GM23338 (cell line): Measurements from ENCODE around the gene SYNE2. TPM values are rescaled to one million over a fixed set of nuclear protein-coding genes. Genes with fewer than 3 reads are reported as not detected.

Source experiments
- ATAC-seq: fragments of 200-7000 bp; cut with Tn5 transposase; 3 replicates; pipeline ENCODE4 v1.9.1; 2020
- DNase-seq: peaks from one replicate; pipeline ENCODE4 v3.0.0-alpha.2; 2015; ENCODE audit warnings: low spot score
- H2AFZ ChIP-seq: fragments of 200-600 bp; sonication (generic); 2 replicates; pipeline ENCODE4 v1.8.0; 2016; ENCODE audit warnings: antibody characterized with exemption, mild to moderate bottlenecking, moderate library complexity
- H3F3A ChIP-seq: fragments of 200-600 bp; sonication (generic); replicated peaks from 2 replicates; pipeline ENCODE4 v1.8.0; 2017; ENCODE audit warnings: antibody characterized with exemption, mixed run types, low read depth
- H3K27ac ChIP-seq: fragments of 200-600 bp; sonication (generic); 2 replicates; pipeline ENCODE4 v1.6.1; 2016; ENCODE audit warnings: low read depth
- H3K27me3 ChIP-seq: fragments of 200-600 bp; sonication (generic); 2 replicates; pipeline ENCODE4 v1.8.0; 2016; ENCODE audit warnings: mild to moderate bottlenecking, mixed run types, moderate library complexity; ENCODE audit not compliant: insufficient read depth
- H3K36me3 ChIP-seq: fragments of 200-600 bp; sonication (generic); 2 replicates; pipeline ENCODE4 v1.8.0; 2016; ENCODE audit warnings: mild to moderate bottlenecking; ENCODE audit not compliant: insufficient read depth
- H3K4me1 ChIP-seq: fragments of 200-600 bp; sonication (generic); 2 replicates; pipeline ENCODE4 v1.8.0; 2016; ENCODE audit warnings: mild to moderate bottlenecking, moderate library complexity; ENCODE audit not compliant: insufficient read depth
- H3K4me2 ChIP-seq: fragments of 200-600 bp; sonication (generic); 2 replicates; pipeline ENCODE4 v1.7.1; 2017; ENCODE audit warnings: mixed run types
- H3K4me3 ChIP-seq: fragments of 200-600 bp; sonication (generic); 2 replicates; pipeline ENCODE4 v1.6.1; 2016; ENCODE audit warnings: mixed run types
- H3K79me2 ChIP-seq: fragments of 200-600 bp; sonication (generic); replicated peaks from 2 replicates; pipeline ENCODE4 v1.8.0; 2017; ENCODE audit warnings: mild to moderate bottlenecking; ENCODE audit not compliant: insufficient read depth
- H3K9me2 ChIP-seq: fragments of 200-600 bp; sonication (generic); 2 replicates; pipeline ENCODE4 v1.8.0; 2017; ENCODE audit not compliant: insufficient read depth
- H4K20me1 ChIP-seq: fragments of 200-600 bp; sonication (generic); replicated peaks from 2 replicates; pipeline ENCODE4 v1.8.0; 2017; ENCODE audit warnings: mild to moderate bottlenecking; ENCODE audit not compliant: insufficient read depth
- H3K27ac Mint-ChIP-seq: 2 replicates; pipeline ENCODE4 v1.8.0; 2020; ENCODE audit warnings: inconsistent platforms, mild to moderate bottlenecking, moderate library complexity, mixed read lengths
- H3K27me3 Mint-ChIP-seq: 3 replicates; pipeline ENCODE4 v1.8.0; 2022; ENCODE audit warnings: low read depth, mild to moderate bottlenecking, moderate library complexity, mixed read lengths, inconsistent platforms; ENCODE audit not compliant: insufficient read depth, poor library complexity
- H3K36me3 Mint-ChIP-seq: 3 replicates; pipeline ENCODE4 v1.8.0; 2021; ENCODE audit warnings: low read depth, mild to moderate bottlenecking, inconsistent platforms, moderate library complexity, mixed read lengths
- H3K4me1 Mint-ChIP-seq: 3 replicates; pipeline ENCODE4 v1.8.0; 2020; ENCODE audit warnings: mild to moderate bottlenecking, inconsistent platforms, mixed read lengths
- H3K4me3 Mint-ChIP-seq: 3 replicates; pipeline ENCODE4 v1.8.0; 2021; ENCODE audit warnings: moderate library complexity, mild to moderate bottlenecking, inconsistent platforms, mixed read lengths
- H3K9me3 Mint-ChIP-seq: 3 replicates; pipeline ENCODE4 v1.8.0; 2020; ENCODE audit warnings: moderate library complexity, mild to moderate bottlenecking, inconsistent platforms, mixed read lengths
- CREB1 ChIP-seq: fragments of 250-450 bp; sonication (Bioruptor Pico); IDR thresholded peaks from 2 replicates; pipeline ENCODE4 v1.5.0; 2020; ENCODE audit warnings: low read depth, mild to moderate bottlenecking, moderate library complexity
- EZH2 ChIP-seq: fragments of 200-600 bp; sonication (generic); IDR thresholded peaks from one replicate; pipeline ENCODE4 v1.8.0; 2017; ENCODE audit warnings: antibody characterized with exemption, mild to moderate bottlenecking, low read depth; ENCODE audit not compliant: unreplicated experiment
- EZH2phosphoT487 ChIP-seq: fragments of 200-600 bp; sonication (generic); IDR thresholded peaks from one replicate; pipeline ENCODE4 v1.8.1; 2018; ENCODE audit warnings: antibody characterized with exemption; ENCODE audit not compliant: unreplicated experiment
- JUNB ChIP-seq: IDR thresholded peaks from one replicate; pipeline ENCODE4 v1.6.1; 2016; ENCODE audit warnings: antibody characterized with exemption; ENCODE audit not compliant: unreplicated experiment
- NANOG ChIP-seq: IDR thresholded peaks from 2 replicates; pipeline ENCODE4 v1.6.1; 2016; ENCODE audit warnings: antibody characterized with exemption, borderline replicate concordance
- POLR2AphosphoS5 ChIP-seq: IDR thresholded peaks from 2 replicates; pipeline ENCODE4 v1.6.1; 2016; ENCODE audit warnings: antibody characterized with exemption, low read depth
- STAT1 ChIP-seq: IDR thresholded peaks from one replicate; pipeline ENCODE4 v1.6.1; 2016; ENCODE audit warnings: antibody characterized with exemption; ENCODE audit not compliant: unreplicated experiment
- ZNF114 ChIP-seq: fragments of 250-450 bp; sonication (Bioruptor Pico); IDR thresholded peaks from 2 replicates; pipeline ENCODE4 v1.5.0; 2020; ENCODE audit warnings: mild to moderate bottlenecking, moderate library complexity
- ZNF331 ChIP-seq: fragments of 250-450 bp; sonication (Bioruptor Pico); IDR thresholded peaks from 2 replicates; pipeline ENCODE4 v1.5.0; 2020; ENCODE audit warnings: low read depth, mild to moderate bottlenecking, moderate library complexity
- polyA plus RNA-seq: library from polyadenylated mRNA; unstranded; fragments of >200 nt; fragmentation: Nextera tagmentation; extraction: Ambion mirVana; gene quantifications from 2 replicates; pipeline ENCODE4 v1.2.1, GENCODE V29; 2016
- total RNA-seq: library from RNA; depleted of rRNA; stranded (reverse); fragments of >200 nt; shearing (Covaris generic); gene quantifications from 2 replicates; pipeline ENCODE4 v1.2.3, GENCODE V29; 2014
- TF ChIP-seq, protein P1 (sequence below): IDR thresholded peaks from one replicate; pipeline ENCODE4 v1.6.1; 2018; ENCODE audit warnings: antibody characterized with exemption; ENCODE audit not compliant: unreplicated experiment
- TF ChIP-seq, protein P2 (sequence below), 2 experiments: fragments of 200-600 bp in 1 of 2; sonication (generic) in 1 of 2; conservative IDR thresholded peaks; 2 replicates each; pipeline versions ENCODE4 v1.5.1 to v1.6.1; 2016 to 2017; ENCODE audit warnings: antibody characterized with exemption in 2 of 2, low read depth in 2 of 2, mild to moderate bottlenecking in 2 of 2, moderate library complexity in 1 of 2
- TF ChIP-seq, protein P3 (sequence below): IDR thresholded peaks from 2 replicates; pipeline ENCODE4 v1.6.1; 2016; ENCODE audit warnings: antibody characterized with exemption

The SYNE2 gene
- total and polyA plus RNA-seq, 2 experiments from 2014 or later: 34.3 to 86.5 TPM

DNA sequence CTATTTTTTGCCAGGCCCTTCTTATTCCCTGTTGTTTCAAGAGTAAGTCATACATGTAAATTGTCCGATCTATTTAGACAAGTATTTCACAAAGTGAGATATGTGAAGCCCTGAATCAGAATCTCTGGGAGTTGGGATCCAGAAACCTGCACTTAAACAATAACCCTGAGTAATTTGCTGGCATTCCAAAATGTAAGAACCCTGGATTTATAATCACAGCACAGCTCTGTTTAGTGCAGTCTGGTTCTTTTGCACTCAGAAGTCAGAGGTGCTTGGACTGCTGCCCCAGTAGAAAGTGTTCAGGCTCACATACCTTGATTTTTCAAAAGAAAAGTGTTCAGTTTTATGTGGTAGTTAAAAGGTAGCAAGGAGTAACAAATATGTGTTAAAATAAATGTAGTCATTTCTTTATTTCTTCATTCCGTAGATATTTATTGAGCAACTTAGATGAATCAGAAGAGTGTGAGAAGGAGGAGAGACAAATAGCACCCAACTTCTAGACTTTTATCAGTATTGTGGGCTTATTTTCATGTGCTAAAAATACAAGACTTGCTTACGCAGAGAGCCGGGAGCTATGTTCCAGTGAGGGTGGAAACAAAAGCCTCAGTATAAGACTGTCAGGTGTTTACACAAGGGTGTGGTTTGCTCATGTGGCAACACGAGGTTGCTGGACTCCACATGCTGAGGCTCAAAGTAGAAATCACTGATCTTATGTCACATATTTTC, 70.1 kb downstream of the SYNE2 start:
- TF ChIP-seq ZNF331 (CRISPR knock-in tag) (no peak), POLR2AphosphoS5 (no peak), CREB1 (CRISPR knock-in tag) (no peak), JUNB (no peak)
- TF ChIP-seq, protein P1, sequence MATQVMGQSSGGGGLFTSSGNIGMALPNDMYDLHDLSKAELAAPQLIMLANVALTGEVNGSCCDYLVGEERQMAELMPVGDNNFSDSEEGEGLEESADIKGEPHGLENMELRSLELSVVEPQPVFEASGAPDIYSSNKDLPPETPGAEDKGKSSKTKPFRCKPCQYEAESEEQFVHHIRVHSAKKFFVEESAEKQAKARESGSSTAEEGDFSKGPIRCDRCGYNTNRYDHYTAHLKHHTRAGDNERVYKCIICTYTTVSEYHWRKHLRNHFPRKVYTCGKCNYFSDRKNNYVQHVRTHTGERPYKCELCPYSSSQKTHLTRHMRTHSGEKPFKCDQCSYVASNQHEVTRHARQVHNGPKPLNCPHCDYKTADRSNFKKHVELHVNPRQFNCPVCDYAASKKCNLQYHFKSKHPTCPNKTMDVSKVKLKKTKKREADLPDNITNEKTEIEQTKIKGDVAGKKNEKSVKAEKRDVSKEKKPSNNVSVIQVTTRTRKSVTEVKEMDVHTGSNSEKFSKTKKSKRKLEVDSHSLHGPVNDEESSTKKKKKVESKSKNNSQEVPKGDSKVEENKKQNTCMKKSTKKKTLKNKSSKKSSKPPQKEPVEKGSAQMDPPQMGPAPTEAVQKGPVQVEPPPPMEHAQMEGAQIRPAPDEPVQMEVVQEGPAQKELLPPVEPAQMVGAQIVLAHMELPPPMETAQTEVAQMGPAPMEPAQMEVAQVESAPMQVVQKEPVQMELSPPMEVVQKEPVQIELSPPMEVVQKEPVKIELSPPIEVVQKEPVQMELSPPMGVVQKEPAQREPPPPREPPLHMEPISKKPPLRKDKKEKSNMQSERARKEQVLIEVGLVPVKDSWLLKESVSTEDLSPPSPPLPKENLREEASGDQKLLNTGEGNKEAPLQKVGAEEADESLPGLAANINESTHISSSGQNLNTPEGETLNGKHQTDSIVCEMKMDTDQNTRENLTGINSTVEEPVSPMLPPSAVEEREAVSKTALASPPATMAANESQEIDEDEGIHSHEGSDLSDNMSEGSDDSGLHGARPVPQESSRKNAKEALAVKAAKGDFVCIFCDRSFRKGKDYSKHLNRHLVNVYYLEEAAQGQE: no peak
- DNase-seq (no peak), ATAC-seq (no peak)
- no peak overlapping the region for H3K4me3 Mint-ChIP-seq
- H3K9me3 Mint-ChIP-seq: no peaks in the 10 kb centered on the region; the same call in 2 of the 3 replicates
- H3K27me3 Mint-ChIP-seq: peaks cover under 1% of the 10 kb centered on the region
- H3K27ac Mint-ChIP-seq: no peak overlapping the region
- Histone ChIP-seq H4K20me1 (no peaks in the 10 kb centered on the region), H2AFZ (no peak overlapping the region), H3K79me2 (no peaks in the 10 kb centered on the region), H3K4me3 (no peak overlapping the region), H3K27ac (no peak overlapping the region; the same call in 1 of the 2 replicates), H3K27me3 (no peaks in the 10 kb centered on the region), H3K4me2 (no peak overlapping the region), H3K9me2 (no peaks in the 10 kb centered on the region), H3K36me3 (no peaks in the 10 kb centered on the region), H3F3A (no peaks in the 10 kb centered on the region), H3K4me1 (no peaks in the 10 kb centered on the region)
- H3K4me1 Mint-ChIP-seq: peaks cover 1% of the 10 kb centered on the region; the same call in 1 of the 3 replicates
- H3K36me3 Mint-ChIP-seq: peaks cover 12% of the 10 kb centered on the region

DNA sequence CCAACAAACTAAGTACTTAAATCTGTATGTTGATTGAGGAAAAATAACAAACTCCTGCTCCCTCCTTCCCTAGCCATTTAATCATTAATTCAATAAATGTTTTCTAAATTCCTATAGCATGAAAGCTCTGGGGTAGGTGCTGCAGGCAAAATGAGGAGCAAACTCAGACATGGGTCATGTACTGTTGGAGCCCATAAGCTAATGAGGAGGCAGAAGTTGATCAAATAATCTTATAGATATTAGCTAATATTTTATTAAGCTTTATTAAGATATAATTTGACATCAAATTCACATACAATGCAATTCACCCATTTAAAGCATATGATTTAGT, 70.6 kb downstream of the SYNE2 start:
- ATAC-seq (no peak), DNase-seq (no peak)
- Histone ChIP-seq H3K27ac (no peak overlapping the region; the same call in 1 of the 2 replicates), H3K27me3 (no peaks in the 10 kb centered on the region), H3F3A (no peaks in the 10 kb centered on the region), H3K4me2 (no peak overlapping the region), H3K36me3 (no peaks in the 10 kb centered on the region), H2AFZ (no peak overlapping the region), H4K20me1 (no peaks in the 10 kb centered on the region), H3K9me2 (no peaks in the 10 kb centered on the region), H3K79me2 (no peaks in the 10 kb centered on the region), H3K4me3 (no peak overlapping the region), H3K4me1 (no peaks in the 10 kb centered on the region)
- H3K27ac Mint-ChIP-seq: no peak overlapping the region
- peaks cover 7% of the 10 kb centered on the region; the same call in 2 of the 3 replicates for H3K4me1 Mint-ChIP-seq
- TF ChIP-seq POLR2AphosphoS5 (no peak), CREB1 (CRISPR knock-in tag) (no peak), STAT1 (no peak), NANOG (no peak), EZH2phosphoT487 (no peak), ZNF114 (no peak), JUNB (no peak), EZH2 (no peak)
- TF ChIP-seq, protein P2, sequence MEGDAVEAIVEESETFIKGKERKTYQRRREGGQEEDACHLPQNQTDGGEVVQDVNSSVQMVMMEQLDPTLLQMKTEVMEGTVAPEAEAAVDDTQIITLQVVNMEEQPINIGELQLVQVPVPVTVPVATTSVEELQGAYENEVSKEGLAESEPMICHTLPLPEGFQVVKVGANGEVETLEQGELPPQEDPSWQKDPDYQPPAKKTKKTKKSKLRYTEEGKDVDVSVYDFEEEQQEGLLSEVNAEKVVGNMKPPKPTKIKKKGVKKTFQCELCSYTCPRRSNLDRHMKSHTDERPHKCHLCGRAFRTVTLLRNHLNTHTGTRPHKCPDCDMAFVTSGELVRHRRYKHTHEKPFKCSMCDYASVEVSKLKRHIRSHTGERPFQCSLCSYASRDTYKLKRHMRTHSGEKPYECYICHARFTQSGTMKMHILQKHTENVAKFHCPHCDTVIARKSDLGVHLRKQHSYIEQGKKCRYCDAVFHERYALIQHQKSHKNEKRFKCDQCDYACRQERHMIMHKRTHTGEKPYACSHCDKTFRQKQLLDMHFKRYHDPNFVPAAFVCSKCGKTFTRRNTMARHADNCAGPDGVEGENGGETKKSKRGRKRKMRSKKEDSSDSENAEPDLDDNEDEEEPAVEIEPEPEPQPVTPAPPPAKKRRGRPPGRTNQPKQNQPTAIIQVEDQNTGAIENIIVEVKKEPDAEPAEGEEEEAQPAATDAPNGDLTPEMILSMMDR (conservative IDR thresholded peaks at IDR 0.05; ENCODE audit: low read depth in 2 of 2): no peak
- TF ChIP-seq, protein P3, sequence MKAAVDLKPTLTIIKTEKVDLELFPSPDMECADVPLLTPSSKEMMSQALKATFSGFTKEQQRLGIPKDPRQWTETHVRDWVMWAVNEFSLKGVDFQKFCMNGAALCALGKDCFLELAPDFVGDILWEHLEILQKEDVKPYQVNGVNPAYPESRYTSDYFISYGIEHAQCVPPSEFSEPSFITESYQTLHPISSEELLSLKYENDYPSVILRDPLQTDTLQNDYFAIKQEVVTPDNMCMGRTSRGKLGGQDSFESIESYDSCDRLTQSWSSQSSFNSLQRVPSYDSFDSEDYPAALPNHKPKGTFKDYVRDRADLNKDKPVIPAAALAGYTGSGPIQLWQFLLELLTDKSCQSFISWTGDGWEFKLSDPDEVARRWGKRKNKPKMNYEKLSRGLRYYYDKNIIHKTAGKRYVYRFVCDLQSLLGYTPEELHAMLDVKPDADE: no peak
- no peak overlapping the region for H3K4me3 Mint-ChIP-seq
- H3K27me3 Mint-ChIP-seq: peaks cover 1% of the 10 kb centered on the region
- H3K9me3 Mint-ChIP-seq: no peaks in the 10 kb centered on the region; the same call in 2 of the 3 replicates
- H3K36me3 Mint-ChIP-seq: peaks cover 12% of the 10 kb centered on the region
